Ovary (tissue), 3 donors: ENCODE results near the gene CCDC3.

Experiments
- CTCF ChIP-seq, 3 donors: fragments of 450-650 bp in 2 of 3; fragments of 200-600 bp in 1 of 3; IDR thresholded peaks; one replicate each; pipeline versions ENCODE4 v1.5.1 to v1.8.0; 2016 to 2022; ENCODE audit warnings: antibody characterized with exemption in 3 of 3, mild to moderate bottlenecking in 1 of 3
- EP300 ChIP-seq: sonication (generic); formaldehyde crosslinking; IDR thresholded peaks from one replicate; pipeline ENCODE4 v1.6.1; 2017; ENCODE audit warnings: antibody characterized with exemption
- POLR2A ChIP-seq: fragments of 450-650 bp; IDR thresholded peaks from one replicate; pipeline ENCODE4 v1.6.1; 2017; ENCODE audit warnings: antibody characterized with exemption, mild to moderate bottlenecking, moderate library complexity
- donor health status: DM: no; HTN: no; CAD: no.

DNA sequence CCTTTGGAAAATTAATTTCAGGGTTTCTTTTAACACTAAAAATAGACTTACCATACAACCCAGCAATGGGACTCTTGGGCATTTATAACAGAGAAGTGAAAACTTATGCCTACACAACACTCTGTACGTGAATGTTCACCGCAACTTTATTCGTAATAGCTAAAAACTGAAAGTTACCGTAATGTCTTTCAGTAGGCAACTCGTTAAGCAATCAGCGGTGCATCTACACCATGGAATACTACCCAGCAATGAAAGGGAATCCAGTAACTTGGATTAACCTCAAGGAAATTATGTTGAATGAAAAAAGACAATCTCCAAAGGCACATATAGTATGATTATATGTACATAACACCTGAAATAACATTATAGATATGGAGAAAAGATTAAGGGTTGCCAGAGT, 16.2 kb downstream of the CCDC3 start:
- TF ChIP-seq CTCF (IDR thresholded peaks at IDR 0.05) (no peak), POLR2A (no peak), EP300 (no peak)
